Testis (tissue), 2 donors: ENCODE results near the gene UVRAG.

Experiments used
- CTCF ChIP-seq, 3 experiments: fragments of 450-650 bp in 2 of 3; fragments of 200-600 bp in 1 of 3; sonication (generic) in 1 of 3; IDR thresholded peaks; one replicate each; pipeline ENCODE4 v1.5.1; 2016 to 2019; ENCODE audit warnings: antibody characterized with exemption in 3 of 3, mild to moderate bottlenecking in 2 of 3, moderate library complexity in 1 of 3
- POLR2A ChIP-seq: fragments of 450-650 bp; IDR thresholded peaks from one replicate; pipeline ENCODE4 v1.6.1; 2017; ENCODE audit warnings: antibody characterized with exemption, mild to moderate bottlenecking, moderate library complexity

DNA sequence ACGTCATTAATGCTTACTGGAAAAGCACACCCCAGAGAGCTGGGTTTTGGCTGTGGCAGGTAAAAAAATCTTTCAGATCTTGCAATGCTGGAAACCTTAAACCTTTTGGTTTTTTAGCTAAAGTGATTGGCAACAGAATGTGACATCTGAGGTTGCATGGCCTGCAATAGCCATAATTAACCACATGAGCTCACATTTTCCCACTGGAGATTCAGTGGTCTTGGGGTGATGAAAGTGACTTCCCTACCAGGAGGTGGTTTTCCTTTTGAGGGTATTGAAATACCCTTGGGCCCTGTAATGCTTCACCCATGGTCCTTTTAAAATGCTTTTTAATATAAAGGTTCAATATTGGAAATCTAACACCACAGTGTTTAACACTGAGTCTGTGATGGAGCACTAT is 198.5 kb downstream of the UVRAG start:
- TF ChIP-seq CTCF (IDR thresholded peaks at IDR 0.05) (no peak), POLR2A (no peak)
